Activated CD8-positive, alpha-beta T cell treated with anti-CD3 and anti-CD28 coated beads, Interleukin-2, amount 10 ng/mL, durations not matched to agents 7 days and 5 days (primary cell): ENCODE measurements around the gene MBNL2. TPM values are rescaled to one million over a fixed set of nuclear protein-coding genes. Genes with fewer than 3 reads are reported as not detected.

Experiments
- ATAC-seq: fragments of 150-1000 bp; cut with Tn5 transposase; one replicate; pipeline ENCODE4 v1.10.0; 2021; ENCODE audit warnings: moderate library complexity
- CTCF ChIA-PET: fragments of 350-600 bp; sonication (Branson Sonifier 250); formaldehyde crosslinking; loops from one replicate; lab custom pipeline; 2021; ENCODE audit warnings: antibody characterized with exemption; lab: Charles Lee
- POLR2A ChIA-PET: fragments of 350-600 bp; sonication (Branson Sonifier 250); formaldehyde crosslinking; loops from one replicate; lab custom pipeline; 2021; ENCODE audit warnings: antibody characterized with exemption; lab: Charles Lee
- DNase-seq: peaks from one replicate; pipeline ENCODE4 v3.0.0-alpha.2; 2020
- H3K27ac Mint-ChIP-seq: one replicate; pipeline ENCODE4 v1.8.0; 2021; ENCODE audit warnings: mild to moderate bottlenecking, mixed read lengths
- H3K27me3 Mint-ChIP-seq: one replicate; pipeline ENCODE4 v1.8.0; 2021; ENCODE audit warnings: low read depth, mixed read lengths
- H3K36me3 Mint-ChIP-seq: one replicate; pipeline ENCODE4 v1.8.0; 2021; ENCODE audit warnings: low read depth, mixed read lengths
- H3K4me1 Mint-ChIP-seq: one replicate; pipeline ENCODE4 v1.8.0; 2021; ENCODE audit warnings: low read depth, mixed read lengths
- H3K4me3 Mint-ChIP-seq: one replicate; pipeline ENCODE4 v1.8.0; 2021; ENCODE audit warnings: mild to moderate bottlenecking, mixed read lengths
- H3K9me3 Mint-ChIP-seq: one replicate; pipeline ENCODE4 v1.8.0; 2022; ENCODE audit warnings: mixed read lengths; ENCODE audit not compliant: insufficient read depth
- total RNA-seq, 2 experiments: library from RNA; stranded (reverse); gene quantifications; one replicate each; pipeline ENCODE4 v1.2.3, GENCODE V29; 2021

Gene MBNL2
- total RNA-seq, 2 experiments from 2014 or later = 11.6 to 12.3 TPM

DNA sequence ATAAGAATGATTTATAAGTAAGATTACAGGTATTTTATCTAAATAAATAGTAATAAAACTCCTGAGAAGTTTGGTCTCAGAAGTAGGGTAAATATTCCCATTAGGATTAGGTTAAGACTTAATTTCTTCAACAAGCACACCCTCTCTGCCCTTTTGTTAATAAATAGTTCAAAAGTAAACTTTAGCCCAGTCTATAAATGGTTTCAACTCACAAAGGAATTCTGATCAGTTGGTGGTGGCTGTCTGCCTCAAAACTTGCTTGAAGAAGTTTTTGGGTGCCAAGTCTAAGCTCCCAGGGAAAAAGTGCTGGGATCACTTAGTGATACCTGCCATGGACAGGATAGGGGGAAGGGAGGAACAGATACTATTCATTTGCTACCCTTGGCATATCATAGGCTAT lies 22.9 kb downstream of the MBNL2 start:
- ChIA-PET POLR2A (no interaction called here), CTCF (no interaction called here)
- no peaks in the 10 kb centered on the region for H3K36me3 Mint-ChIP-seq
- ATAC-seq = no peak
- H3K27ac Mint-ChIP-seq = no peak overlapping the region
- H3K4me1 Mint-ChIP-seq = peaks cover 14% of the 10 kb centered on the region
- no peak overlapping the region for H3K4me3 Mint-ChIP-seq
- H3K27me3 Mint-ChIP-seq = no peaks in the 10 kb centered on the region
- no peak for DNase-seq
- H3K9me3 Mint-ChIP-seq = no peaks in the 10 kb centered on the region

DNA sequence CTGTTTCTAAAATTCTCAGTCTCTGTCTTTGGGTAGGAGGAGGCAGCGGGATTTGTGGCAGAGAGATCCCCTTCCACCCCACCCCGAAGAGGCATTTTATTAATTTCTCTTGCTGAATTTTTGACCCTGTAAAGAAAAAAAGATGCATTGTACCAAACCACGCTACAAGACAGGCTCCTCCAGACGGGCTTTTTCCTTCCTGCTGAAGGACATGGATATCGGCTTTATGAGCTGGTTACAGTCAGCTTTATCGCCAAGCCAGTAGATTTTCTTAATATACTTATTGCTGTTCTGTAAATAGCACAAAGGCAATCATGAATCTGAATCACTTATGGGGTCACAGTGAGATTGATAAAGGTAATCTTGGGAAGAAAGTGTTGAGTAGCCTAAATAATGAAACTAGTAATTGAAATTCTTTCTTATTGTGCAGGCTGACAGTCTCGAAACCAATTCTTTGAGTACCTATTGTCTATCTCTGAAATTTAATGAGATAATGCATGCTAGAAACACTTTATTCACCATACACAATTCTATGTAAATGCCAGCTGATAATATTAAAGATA lies 24.5 kb downstream of the MBNL2 start:
- peaks cover 10% of the 10 kb centered on the region for H3K4me1 Mint-ChIP-seq
- ATAC-seq = no peak
- ChIA-PET CTCF (interaction anchor here (0.8 kb wide), 1 partner anchor 14 kb away, joined by 3 read pairs; no protein-coding TSS in a partner anchor), POLR2A (no interaction called here)
- H3K27me3 Mint-ChIP-seq = no peaks in the 10 kb centered on the region
- no peak overlapping the region for H3K4me3 Mint-ChIP-seq
- no peaks in the 10 kb centered on the region for H3K36me3 Mint-ChIP-seq
- DNase-seq = no peak
- no peaks in the 10 kb centered on the region for H3K9me3 Mint-ChIP-seq
- no peak overlapping the region for H3K27ac Mint-ChIP-seq

DNA sequence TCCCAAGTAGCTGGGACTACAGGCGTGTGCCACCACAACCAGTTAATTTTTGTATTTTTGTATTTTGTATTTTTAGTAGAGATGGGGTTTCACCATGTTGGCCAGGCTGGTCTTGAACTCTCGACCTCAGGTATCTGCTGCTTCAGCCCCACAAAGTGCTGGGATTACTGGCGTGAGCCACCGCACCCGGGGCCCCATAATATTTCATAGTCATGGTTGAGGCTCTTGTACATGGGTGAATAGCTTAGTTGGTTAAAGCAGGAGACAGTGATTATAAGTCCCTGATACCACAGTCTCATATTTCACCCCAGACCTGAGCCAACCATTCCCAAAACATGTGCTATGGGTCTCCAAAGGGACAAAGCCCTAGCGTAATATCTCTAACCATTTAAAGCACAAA lies 26.1 kb downstream of the MBNL2 start:
- H3K27ac Mint-ChIP-seq = no peak overlapping the region
- no peak for DNase-seq
- CTCF ChIA-PET = no interaction called here
- peaks cover 7% of the 10 kb centered on the region for H3K4me1 Mint-ChIP-seq
- no peak overlapping the region for H3K4me3 Mint-ChIP-seq
- no peaks in the 10 kb centered on the region for H3K27me3 Mint-ChIP-seq
- H3K9me3 Mint-ChIP-seq = no peaks in the 10 kb centered on the region
- no peak for ATAC-seq
- no peaks in the 10 kb centered on the region for H3K36me3 Mint-ChIP-seq
- POLR2A ChIA-PET = no interaction called here

DNA sequence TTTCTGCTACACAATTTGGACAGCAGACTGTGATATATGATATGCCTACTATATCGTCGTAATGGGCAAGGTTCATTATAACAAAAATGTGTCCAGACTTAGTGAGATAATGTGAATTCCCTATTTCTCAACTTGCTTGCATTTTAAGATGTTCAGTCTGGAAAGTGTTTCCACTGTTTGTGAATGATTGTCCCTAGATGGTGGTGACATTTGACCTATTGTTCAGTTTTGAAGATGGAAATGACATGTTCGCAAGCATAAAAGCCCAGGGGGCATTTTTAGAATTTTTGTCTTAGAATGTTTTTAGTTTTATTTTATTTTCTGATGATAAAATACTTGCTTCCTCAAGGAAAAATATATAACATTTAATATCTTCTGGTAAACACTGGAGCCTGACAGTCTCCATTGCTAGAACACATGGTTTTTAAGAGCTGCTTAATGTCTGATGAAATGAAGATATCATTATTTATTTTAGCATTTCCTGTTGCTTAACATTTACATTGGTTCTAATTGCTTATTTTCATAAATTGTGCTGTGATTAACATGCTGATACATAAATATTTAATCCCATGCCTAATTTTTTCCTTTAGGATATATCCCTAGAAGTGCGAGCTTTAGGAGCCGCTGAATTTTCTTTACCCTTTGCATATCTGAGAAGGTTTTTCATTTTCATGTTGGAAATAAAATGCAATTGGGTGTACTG lies 27.1 kb downstream of the MBNL2 start:
- H3K27me3 Mint-ChIP-seq = no peaks in the 10 kb centered on the region
- no peak for ATAC-seq

DNA sequence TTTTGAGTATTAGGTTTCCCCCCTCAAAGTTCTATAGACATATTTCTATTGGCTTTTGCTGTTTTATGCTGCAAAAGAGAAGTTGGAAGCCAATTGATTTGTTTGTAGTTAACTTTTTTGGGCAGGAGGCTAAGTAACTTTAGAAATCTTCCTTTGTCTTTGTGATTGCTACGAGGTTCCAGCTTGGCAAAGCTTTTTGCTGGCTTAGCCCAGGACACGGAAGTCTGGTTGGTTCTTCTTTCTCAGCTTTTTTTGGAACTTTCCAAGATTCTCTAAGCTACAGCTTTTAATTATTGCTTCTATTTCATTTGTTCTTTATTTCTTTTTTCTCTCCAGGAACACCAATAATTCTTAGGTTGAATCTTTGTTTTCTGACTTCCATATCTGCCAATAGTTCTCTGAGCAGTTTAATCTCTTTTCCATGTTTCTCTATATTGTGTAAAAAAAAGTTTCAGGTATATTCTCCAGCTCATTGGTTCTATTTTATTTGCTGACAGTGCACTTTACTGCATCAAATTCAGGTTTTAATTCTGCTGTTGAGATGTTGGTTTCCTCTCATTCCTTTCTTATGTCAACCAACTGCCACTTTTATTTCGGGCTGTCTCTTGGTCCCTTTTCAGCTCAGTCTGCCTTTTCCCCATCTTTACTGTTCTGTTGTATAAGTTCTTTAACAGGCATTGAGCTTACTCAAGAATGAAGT lies 27.8 kb downstream of the MBNL2 start:
- H3K9me3 Mint-ChIP-seq = no peaks in the 10 kb centered on the region
- no peak overlapping the region for H3K4me3 Mint-ChIP-seq
- H3K27ac Mint-ChIP-seq = no peak overlapping the region
- CTCF ChIA-PET = interaction anchor here (0.8 to 1.4 kb wide), 4 partner anchors 9 to 23 kb away, joined by 3 to 4 read pairs (median 3); no protein-coding TSS in a partner anchor
- DNase-seq (no peak), ATAC-seq (no peak)
- peaks cover 7% of the 10 kb centered on the region for H3K4me1 Mint-ChIP-seq
- no peaks in the 10 kb centered on the region for H3K27me3 Mint-ChIP-seq
- H3K36me3 Mint-ChIP-seq = no peaks in the 10 kb centered on the region
- POLR2A ChIA-PET = interaction anchor here (0.6 to 1.3 kb wide), 2 partner anchors 9 to 26 kb away, joined by 3 read pairs; no protein-coding TSS in a partner anchor

More for the DNA sequence above, 27.1 kb downstream of the MBNL2 start:
- peaks cover 7% of the 10 kb centered on the region for H3K4me1 Mint-ChIP-seq
- no peak overlapping the region for H3K27ac Mint-ChIP-seq
- no peak overlapping the region for H3K4me3 Mint-ChIP-seq
- H3K36me3 Mint-ChIP-seq = no peaks in the 10 kb centered on the region
- DNase-seq = no peak
- ChIA-PET CTCF (interaction anchor here (1.2 kb wide), 1 partner anchor 21 kb away, joined by 4 read pairs; no protein-coding TSS in a partner anchor), POLR2A (interaction anchor here (1.3 kb wide), 1 partner anchor 26 kb away, joined by 3 read pairs; no protein-coding TSS in a partner anchor)
- H3K9me3 Mint-ChIP-seq = no peaks in the 10 kb centered on the region

DNA sequence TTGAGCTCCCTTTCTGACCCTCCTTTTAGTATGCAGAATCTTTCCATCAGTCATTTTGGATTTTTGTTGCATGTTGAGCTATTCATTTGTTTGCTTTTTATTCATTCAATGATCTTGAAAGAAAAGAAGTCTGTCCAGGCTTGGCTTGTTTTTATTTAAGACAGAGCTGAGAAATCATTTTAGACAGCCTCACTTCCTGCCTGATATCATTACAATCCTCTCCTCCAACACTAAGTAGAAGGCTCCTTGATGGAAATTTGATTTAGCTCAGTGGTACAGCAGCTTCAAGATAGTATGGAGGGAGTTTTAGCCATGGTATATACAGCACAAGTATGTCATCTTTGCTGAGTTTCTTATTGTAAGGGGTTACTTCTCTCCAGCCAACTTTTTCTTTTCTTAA lies 28.4 kb downstream of the MBNL2 start:
- CTCF ChIA-PET = interaction anchor here (0.8 to 1.4 kb wide), 3 partner anchors 10 to 24 kb away, joined by 3 read pairs; no protein-coding TSS in a partner anchor
- Mint-ChIP-seq H3K9me3 (no peaks in the 10 kb centered on the region), H3K36me3 (no peaks in the 10 kb centered on the region), H3K27me3 (no peaks in the 10 kb centered on the region), H3K4me1 (peaks cover 7% of the 10 kb centered on the region), H3K27ac (no peak overlapping the region), H3K4me3 (no peak overlapping the region)
- DNase-seq = no peak
- POLR2A ChIA-PET = interaction anchor here (0.6 to 1.3 kb wide), 2 partner anchors 9 to 27 kb away, joined by 3 read pairs; no protein-coding TSS in a partner anchor
- no peak for ATAC-seq

DNA sequence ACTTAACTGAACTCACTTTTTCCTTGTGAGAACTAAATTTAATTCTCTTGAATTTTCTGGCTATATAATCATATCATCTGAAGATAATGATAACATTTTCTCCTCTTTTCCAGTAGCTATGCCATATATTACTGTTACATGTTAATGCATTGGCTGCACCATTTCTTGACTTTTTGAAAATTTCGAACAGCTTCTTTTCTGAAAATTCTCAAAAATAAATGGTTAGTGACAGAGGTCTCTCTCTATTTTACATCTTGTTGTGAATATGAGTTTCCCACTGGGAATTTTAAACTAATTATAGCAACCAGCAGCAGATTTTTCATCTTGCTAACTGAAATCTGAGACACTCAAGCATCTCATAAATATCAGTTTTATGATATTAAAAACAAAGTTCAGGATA lies 30.6 kb downstream of the MBNL2 start:
- H3K27ac Mint-ChIP-seq = no peak overlapping the region
- H3K4me3 Mint-ChIP-seq = no peak overlapping the region
- CTCF ChIA-PET = no interaction called here
- no peaks in the 10 kb centered on the region for H3K36me3 Mint-ChIP-seq
- ATAC-seq (no peak), DNase-seq (no peak)
- H3K9me3 Mint-ChIP-seq = peaks cover 4% of the 10 kb centered on the region
- no peaks in the 10 kb centered on the region for H3K27me3 Mint-ChIP-seq
- H3K4me1 Mint-ChIP-seq = peaks cover 13% of the 10 kb centered on the region
- POLR2A ChIA-PET = interaction anchor here (0.8 kb wide), 1 partner anchor 37 kb away, joined by 3 read pairs; no protein-coding TSS in a partner anchor

DNA sequence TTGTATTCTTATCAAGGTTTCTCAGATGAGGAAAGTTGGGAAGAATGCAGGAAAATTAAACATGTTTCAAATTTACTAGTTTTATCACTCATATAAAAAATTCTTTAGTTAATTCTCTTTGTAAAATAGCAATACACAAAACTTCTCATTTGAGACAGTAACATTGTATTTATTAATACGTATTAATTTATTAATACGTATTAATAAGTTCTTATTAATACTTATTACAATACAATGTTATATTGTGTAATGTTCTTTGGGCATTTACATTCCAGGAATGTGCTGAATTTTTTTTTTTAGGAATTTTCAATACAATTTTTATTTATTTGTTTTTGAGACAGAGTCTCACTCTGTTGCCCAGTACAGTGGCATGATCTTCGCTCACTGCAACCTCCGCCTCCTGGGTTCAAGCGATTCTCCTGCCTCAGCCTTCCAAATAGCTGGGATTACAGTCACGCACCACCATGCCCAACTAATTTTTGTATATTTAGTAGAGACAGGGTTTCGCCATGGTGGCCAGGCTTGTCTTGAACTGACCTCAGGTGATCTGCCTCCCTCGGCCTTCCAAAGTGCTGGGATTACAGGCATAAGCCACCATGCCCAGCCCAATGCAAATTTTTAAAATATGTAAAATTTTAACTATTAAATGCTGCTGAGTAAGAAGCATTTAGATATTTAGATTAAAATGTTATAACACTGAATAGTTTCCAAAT lies 31.6 kb downstream of the MBNL2 start:
- Mint-ChIP-seq H3K36me3 (no peaks in the 10 kb centered on the region), H3K27me3 (no peaks in the 10 kb centered on the region), H3K4me3 (no peak overlapping the region), H3K9me3 (peaks cover 4% of the 10 kb centered on the region), H3K4me1 (peaks cover 22% of the 10 kb centered on the region), H3K27ac (no peak overlapping the region)
- CTCF ChIA-PET = interaction anchor here (1.3 kb wide), 1 partner anchor 27 kb away, joined by 3 read pairs; no protein-coding TSS in a partner anchor
- POLR2A ChIA-PET = no interaction called here
- DNase-seq (no peak), ATAC-seq (no peak)

DNA sequence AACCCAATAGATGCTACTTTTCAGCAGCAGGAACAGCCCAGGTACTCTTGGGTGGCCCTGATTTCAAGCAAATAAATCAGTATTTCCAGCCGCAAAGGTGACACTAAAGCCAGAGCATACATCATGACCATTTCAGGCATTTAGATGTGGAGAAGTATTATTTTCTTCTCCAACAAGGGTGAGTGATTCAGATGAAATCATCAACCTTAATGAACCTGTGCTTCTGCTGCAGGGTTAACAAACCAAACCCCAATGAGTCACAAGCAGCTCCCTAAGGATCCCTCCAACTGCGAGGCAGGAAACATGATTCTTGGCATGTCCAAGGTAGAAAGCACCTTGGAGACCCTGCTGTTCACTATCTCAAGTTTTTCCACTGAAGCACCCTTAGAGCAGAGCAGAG lies 32.7 kb downstream of the MBNL2 start:
- no peak for ATAC-seq
- CTCF ChIA-PET = interaction anchor here (1.1 to 1.3 kb wide), 2 partner anchors 28 to 105 kb away, joined by 3 read pairs; no protein-coding TSS in a partner anchor

DNA sequence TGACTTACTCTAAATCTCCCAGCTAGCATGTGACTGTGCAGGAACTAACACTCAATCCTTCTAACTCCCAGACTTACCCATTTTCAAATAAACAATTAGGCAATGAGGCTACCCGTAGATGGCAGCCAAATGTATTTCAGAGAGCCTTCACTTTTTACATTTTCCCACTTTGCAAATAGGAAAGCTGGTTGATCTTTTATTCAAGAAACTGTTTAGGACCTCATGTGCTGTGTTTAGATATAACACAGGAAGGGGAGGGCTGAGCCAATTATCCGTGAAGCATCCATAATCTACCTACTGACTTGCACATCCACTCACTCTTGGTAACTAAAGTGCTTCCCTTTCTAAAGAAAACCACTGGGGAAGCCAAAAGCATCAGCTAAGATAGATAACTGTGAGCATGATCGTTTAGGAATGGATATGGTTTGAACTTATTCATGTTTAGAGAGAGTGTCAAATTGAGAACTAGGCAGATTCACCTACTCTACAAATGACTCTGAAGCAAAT lies 33.4 kb downstream of the MBNL2 start:
- CTCF ChIA-PET = interaction anchor here (1.1 kb wide), 1 partner anchor 104 kb away, joined by 3 read pairs; no protein-coding TSS in a partner anchor
- Mint-ChIP-seq H3K4me3 (no peak overlapping the region), H3K36me3 (no peaks in the 10 kb centered on the region), H3K27ac (no peak overlapping the region), H3K4me1 (peaks cover 34% of the 10 kb centered on the region), H3K27me3 (no peaks in the 10 kb centered on the region), H3K9me3 (peaks cover 4% of the 10 kb centered on the region)
- DNase-seq (no peak), ATAC-seq (no peak)
- POLR2A ChIA-PET = interaction anchor here (0.6 kb wide), 1 partner anchor 33 kb away, joined by 3 read pairs; no protein-coding TSS in a partner anchor

More for the DNA sequence above, 32.7 kb downstream of the MBNL2 start:
- H3K4me3 Mint-ChIP-seq = no peak overlapping the region
- peaks cover 4% of the 10 kb centered on the region for H3K9me3 Mint-ChIP-seq
- no peaks in the 10 kb centered on the region for H3K36me3 Mint-ChIP-seq
- H3K4me1 Mint-ChIP-seq = peaks cover 33% of the 10 kb centered on the region
- no peaks in the 10 kb centered on the region for H3K27me3 Mint-ChIP-seq
- POLR2A ChIA-PET = interaction anchor here (0.6 kb wide), 1 partner anchor 32 kb away, joined by 3 read pairs; no protein-coding TSS in a partner anchor
- no peak for DNase-seq
- no peak overlapping the region for H3K27ac Mint-ChIP-seq

DNA sequence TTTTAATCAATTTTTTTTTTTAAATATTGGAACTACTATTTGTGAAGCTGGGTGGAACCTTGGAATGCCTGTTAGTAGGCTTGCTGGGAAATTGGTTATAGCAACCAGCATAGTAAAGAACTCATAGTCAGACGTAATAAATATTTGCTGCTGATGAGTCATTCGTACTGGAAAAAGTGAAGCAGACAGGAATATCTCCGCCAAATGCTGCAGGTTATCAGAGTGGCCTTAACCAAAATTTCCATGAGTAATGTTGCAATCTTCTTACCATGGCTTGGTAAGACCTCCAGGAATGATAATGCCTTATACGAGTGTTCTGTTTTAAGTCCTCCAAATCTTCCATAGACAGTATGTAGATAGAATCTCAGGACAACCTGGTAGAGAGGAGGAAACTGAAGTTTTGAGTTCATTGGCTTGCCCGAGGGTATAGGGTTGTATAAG lies 34.2 kb downstream of the MBNL2 start:
- no peak overlapping the region for H3K27ac Mint-ChIP-seq
- H3K4me1 Mint-ChIP-seq = peaks cover 41% of the 10 kb centered on the region
- ChIA-PET CTCF (no interaction called here), POLR2A (no interaction called here)
- no peak overlapping the region for H3K4me3 Mint-ChIP-seq
- peaks cover 4% of the 10 kb centered on the region for H3K9me3 Mint-ChIP-seq
- H3K36me3 Mint-ChIP-seq = no peaks in the 10 kb centered on the region
- DNase-seq (no peak), ATAC-seq (no peak)
- no peaks in the 10 kb centered on the region for H3K27me3 Mint-ChIP-seq
